ENCODE results near the gene MYO19.
"Not testable (repeated sequence)": the region's sequence is repeated elsewhere in the genome, so short reads cannot be mapped to it uniquely, and the experiment has no call there.

The MYO19 gene

DNA sequence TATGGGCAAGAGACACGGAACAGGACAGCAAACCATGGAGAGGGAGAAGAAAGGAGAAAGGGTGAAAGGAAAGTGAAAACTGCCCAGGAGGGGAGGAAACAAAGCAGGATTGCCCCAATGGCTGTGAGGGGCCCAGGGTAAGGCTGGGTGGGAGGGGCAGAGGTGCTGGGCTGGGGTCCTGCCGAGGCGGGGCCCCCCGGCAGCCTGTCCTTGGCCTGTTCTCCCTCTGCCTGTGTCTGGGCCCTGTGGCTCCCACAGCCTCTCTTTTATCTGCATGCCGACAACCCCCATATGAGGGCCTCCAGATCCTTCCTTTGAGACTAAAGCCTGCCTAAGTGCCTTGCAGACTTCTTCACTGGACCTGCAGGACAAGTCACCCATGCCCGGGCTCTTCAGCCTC, 32.7 kb downstream of the MYO19 start:
- no peak for DNase-seq

DNA sequence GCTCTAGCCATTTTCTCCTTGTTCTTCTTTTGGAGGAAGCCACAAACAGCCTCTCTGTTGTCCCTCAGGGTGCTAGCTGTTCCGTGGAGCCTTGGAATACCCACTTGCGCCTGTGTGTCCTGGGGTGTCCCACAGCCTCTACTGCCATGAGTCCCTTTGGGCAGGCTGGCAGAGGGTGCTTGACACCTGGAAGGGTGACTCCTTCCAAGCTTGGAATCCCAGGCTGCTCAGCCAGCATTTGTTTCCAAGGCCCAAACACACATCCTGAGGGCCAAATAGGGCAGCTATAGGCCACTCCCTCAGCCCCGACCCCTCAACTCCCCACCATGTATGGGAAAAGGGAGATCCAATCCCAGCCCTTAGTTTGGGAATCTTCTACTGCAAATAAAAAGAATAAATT, 33.3 kb downstream of the MYO19 start:
- no peak for DNase-seq

DNA sequence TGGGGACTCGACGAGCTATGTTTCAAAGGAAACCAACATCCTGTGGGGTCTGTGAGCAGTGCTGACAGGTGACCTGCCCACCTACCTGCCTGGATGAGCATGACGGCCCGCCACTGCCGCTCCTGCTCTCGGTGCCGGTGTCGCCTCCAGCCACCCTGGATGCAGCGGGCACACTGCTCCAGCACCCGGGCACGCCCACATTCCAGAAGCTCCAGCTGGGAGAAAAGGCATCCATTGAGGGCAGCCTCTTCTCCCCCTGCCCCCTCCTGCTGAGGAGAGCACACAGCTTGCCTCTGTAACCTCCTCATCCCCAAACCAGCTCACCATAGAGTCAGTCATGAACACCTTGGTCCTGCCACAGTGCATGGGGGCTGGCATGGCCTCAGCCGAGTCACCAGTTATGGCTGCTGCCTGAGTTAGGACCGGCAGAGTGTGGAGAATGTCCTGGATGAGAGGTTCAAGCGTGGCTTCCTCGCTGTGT, 33.9 kb downstream of the MYO19 start:
- no peak for DNase-seq

DNA sequence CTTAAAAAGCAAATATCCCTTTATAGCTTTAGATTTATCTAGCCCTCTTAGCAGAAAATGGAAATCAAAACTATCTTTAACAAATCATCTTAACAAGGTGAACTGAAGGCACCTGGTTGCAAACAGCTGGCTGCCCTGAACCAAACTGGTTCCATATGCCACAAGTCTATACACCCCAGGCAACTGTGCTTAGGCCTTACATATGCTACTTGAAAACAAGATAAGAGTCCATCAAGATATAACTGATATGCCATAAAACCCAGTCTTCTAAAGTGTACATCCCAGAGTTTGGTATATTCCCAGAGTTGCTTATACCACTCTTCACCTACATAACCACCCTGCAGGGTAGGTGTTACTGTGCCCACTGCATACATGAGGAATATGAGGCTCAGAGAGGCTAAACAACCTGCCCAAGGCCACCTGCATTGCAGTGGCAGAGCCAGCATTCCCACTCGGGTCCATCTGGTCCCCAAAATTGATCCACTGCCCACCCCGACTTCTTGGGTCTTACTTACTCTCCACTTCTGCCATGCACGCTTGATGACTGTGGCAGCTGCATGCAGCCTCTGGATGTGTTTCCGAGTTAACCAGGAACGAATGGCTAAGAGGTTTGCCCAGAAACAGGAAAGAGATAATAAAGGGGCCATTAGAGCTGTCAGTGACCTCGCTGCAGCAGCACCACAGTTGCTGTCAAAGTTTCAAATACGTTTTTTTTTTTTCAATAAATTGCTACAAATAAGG, 35.9 kb downstream of the MYO19 start:
- no peak for DNase-seq

DNA sequence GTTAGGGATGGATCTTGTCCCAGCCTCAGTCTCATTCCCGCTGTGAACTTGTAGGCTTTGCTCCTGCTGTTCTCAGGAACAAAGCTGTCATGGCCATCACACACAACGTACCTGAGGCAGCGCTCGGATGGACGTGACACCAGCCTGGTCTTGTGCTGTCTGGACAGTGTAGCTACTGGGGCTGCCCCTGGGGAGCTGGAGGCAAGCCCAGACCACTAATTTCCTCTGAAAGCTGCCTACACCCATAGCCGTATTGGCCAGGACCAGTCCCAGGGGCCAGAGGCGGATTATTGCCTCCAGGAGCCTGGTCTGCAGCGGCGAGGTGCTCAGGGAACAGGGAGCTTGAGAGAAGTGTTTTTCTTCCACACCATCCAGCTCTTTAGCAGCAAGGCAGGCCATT, 36.5 kb downstream of the MYO19 start:
- no peak for DNase-seq

DNA sequence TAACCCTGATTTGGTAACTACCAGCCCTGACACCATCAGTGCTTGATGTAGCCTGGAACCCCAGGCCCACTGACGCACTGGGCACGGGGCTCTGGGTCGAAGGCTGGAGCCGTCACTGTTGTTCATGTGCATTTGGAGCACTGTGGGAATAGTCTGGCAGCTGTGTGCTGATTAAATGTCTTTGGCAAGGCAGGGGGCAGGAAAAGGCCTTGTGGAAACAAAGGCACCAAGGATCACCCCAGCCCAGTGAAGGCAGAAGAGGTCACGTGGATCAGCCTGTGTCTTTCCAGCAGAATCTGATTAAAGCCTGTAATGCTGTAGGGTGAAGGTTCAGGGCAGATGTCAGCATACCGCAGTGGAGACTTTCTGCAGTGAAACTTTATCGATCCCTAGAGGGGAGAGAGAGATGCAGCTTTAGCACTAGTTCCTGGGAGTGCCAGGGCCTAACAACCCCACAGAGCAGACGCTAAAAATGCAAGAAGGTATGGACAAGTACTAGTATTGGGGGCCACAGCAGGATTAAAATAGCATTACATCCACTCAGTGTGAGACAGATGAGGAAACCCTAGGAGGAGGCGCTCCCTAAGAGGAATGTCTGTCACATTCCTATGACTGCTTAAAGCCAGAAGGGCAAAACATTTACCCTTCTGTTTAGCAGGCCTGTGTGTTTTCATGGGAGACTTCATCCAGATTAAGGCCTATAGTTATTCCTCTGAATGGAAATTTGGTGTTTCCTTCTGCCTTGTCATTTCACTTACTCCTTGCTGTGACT, 38.5 kb downstream of the MYO19 start:
- peak in 29 of 56 donors; percentile 4 to 71 (median 19) for DNase-seq

DNA sequence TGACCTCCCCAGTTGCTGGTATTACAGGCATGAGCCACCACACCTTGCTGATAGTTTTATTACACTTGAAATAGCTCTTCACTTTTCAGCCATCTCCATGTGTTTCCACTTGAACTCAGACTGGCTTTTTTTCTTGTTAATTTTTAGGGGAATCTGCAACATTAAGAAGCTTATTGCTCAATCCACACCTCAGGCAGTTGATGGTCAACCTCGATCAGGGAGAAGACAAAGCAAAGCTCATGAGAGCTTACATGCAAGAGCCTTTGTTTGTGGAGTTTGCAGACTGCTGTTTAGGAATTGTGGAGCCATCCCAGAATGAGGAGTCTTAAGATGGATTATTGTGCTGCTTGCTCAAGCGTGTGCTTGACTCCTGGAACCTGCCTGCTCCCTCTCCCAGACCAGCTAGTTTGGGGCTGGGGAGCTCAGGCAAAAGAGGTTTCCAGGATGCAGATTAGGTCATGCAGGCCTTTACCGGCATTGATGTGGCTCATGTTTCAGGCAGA, 39.5 kb downstream of the MYO19 start:
- DNase-seq, result no peak

DNA sequence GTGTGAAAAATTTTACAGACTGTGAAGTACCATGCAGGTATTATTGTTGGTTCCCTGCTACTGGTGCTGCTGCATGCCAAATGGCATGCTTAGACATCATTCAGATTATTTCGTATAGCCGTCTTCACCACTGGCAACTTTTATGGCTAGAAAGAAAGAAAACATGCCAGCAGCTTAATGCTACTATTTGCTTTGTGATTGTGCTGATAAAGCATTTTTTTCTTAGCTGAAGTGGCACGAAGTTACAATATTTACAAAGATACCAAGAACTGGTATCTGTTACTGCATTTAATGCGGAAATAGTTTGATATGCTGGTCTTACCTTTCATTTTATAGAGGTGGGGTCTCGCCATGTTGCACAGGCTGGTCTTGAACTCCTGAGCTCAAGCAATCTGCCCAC, 40.0 kb downstream of the MYO19 start:
- no peak for DNase-seq

DNA sequence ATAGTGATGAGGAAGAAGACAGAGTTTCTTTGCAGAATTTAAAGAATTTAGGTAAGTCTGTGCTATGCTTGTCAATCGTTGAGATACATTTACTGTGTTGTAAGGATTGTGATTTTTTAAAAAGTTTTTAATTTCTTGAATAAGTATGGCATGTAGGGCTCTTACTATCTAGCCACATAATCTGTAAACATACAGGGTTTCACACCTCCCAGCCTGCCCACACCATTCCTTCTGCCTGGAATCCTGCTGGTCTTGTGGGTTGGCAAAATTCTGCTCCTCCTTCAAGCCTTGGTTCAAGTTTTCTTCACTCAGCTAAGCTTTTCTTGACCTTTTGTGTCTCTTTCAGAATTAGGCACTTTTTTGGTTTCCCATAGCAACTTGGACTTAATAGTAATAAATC, 40.7 kb downstream of the MYO19 start:
- DNase-seq, result no peak

DNA sequence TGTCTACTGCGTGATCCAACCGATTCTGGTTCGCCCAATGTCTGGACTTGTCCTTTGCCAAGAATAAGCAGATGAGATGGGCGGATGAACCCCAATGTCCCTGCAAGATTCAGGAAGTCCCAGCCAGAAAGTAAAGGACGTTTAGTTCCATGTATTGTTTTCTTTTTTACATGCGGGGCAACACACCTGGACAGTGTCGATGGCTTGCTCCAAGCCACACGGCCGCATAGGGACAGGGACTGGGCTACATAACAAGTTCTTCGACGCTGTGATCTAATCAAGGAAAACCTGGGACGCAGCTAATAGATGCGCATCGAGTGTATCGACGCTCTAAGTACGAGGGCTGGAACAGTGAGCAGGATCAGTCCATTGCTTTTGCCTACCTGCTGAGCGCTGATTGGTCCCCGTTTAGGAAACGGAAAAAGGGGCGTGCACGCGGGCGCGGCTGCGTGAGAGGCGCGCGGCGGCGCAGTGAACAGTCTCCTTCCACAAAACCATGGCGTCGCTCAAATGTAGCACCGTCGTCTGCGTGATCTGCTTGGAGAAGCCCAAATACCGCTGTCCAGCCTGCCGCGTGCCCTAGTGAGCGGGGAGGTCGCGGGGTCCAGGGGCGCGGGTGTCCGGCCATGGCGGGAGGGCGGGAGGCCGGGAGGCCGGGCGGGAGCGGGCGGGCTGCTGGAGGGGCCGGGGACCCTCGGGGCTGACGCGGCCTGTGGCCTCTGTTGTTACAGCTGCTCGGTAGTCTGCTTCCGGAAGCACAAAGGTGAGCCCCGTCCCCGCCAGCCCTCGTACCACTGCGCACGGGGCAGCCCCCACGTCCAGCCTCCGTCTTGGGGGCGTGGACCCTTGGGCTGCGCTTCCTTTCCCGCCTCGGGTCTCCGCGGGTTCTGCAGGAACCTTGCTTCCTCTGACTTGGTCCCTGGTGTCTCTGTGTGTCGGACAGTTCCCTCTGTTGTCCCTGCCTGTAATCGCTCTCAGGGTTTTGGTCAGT, 48.2 kb downstream of the MYO19 start, which contains the start of gene ZNHIT3:
Gene ZNHIT3, plus strand, starts transcription at position 478 of the 991 bp plus-strand sequence. Its CDS starts 19 bp downstream, at position 497.
- peak; percentile 30 to 96 (median 82) for DNase-seq

DNA sequence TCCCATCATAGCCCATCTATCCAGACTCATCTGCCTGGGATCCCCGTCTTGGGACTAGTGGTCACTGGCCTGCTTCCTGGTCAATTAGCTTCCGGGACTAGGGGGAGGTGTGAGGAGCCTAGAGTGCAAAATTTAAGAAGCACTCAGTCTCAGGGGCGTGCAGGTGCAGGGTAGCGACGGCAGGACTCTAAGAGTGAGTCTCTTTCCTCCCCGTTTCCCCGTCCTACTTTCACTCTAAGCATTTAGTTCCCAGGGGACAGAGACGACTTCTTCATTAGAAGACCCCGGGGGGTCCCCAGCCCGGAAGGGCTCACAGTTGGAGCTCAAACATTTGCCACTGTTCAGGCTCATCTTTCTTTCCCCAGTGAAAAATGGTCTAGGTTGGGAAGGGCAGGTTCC, 48.9 kb downstream of the MYO19 start:
- DNase-seq, result no peak

DNA sequence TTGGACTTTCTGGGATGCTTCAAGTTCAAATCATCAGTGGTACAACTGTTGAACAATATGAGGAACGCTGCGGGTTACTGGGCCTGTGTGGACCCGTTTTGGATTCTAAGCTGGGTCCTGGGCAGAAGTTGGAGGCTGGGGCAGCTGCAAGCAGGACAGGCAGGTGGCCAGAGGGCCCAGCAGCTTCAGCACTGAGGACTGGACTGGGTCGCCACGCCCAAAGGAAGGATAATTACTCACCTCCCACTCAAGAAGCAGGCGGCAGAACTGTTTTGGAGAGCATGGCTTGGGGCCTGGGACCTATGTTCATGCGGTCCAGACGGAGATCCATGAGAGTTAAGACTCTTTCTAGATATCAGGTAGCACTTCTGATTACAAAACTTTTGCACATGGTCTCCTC, 49.6 kb downstream of the MYO19 start:
- DNase-seq, result no peak

DNA sequence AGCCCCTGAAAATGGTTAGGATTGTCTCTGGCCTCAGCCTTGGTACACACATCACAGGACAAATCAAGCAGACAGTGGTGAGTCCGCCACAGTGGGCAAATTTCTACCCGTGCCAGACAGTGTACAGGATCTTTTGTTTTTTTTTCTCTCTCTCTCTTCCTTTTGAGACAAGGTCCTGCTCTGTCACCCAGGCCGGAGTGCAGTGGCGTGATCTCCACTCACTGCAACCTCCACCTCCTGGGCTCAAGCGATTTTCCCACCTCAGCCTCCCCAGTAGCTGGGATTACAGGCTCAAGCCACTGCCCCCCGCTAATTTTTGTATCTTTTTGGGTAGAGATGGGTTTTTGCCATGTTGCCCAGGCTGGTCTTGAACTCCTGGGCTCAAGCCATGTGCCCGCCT, 50.6 kb downstream of the MYO19 start:
- DNase-seq, result not testable (repeated sequence)

DNA sequence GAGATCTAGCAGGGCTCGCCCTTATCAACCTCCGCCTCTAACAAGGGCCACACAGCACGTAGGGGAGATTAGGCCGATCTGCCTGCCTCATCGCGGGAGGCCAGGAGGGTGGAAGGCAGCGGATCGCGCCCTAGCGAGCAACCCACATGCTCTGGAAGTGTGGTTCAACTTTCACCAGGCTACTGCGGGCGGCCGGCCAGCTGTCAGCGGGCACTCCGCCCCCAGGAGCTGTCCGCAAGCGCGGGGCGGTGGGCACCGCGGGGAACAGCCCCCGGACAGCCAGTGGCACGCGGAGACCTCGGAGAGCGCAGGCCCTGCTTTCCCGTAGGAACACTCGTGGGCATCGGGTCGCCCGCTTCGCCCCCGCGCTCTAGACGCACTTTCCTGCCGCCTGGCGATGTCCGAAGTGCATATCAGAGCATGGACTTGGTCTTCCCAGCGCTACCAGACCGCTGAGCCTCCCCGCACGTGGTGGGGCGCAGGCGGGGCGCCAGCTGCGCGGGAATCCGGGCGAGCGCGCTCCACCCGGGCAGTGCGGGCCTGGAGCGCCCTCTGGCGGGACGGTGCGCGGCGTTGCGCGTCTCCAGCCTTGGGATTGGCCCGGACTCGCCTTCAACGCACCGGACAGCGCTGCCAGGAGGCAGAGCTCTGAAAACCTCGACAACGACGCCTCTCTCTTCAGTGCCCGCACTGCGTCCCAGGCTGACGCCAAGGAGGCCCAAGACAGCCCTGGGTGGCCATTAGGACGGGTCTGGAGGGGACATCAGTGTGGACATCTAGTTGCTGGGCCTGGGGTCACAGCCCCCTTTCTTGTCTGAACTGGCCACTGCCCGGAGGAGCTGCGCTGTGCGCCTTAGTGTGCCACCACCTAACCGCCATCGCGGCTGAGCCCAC, 51.8 kb downstream of the MYO19 start:
- DNase-seq, result peak in 53 of 56 donors; percentile 16 to 90 (median 65)

DNA sequence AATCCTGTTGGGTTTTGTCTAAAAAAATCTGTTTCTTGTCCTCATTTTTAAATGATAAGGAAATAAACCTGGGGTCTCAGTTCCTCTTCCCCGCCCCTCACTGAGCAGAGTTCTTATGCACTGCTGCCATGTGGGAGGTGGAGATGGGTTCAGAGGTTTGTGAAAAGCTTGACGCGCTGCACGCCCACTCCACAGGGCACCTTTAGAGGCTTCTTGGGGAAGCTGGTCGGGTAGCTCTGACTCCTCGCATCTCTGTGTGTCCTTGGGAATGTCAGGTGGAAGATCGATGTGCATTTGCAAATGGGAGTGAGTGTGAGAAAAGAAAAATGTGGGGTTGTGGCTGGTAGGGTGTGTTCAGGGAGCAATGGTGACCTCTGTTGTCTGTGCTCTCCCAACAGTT, 52.8 kb downstream of the MYO19 start:
- no peak for DNase-seq

DNA sequence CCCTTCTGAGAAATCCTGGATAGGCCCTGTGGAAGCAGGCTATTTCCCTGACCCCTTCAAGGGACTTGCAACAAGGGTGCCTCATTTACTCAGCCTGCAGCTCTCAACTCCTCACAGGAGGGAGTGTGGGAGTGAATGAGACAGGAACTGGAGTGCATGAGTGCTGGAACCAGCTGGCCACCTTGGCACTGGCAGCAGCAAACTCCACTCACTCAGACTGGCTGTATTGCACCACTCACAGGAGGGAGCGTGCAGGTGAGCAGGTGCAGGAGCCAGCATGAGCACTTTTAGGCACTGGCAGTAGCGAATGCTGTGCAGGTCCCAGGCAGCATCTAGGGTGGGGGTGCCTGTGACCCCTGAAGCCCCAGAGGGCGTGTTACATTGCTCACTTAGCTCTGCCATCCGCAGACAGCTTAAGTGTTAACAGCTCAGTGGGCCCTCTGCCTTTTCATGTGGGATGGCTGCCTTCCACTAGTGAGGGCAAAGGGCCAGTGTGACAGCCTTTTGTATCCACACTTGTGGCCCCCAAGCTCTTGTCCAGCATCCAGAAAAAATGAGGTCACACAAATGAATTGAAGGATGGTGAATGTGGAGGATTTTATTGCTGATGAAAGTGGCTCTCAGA, 59.2 kb downstream of the MYO19 start:
- peak in 26 of 56 donors; percentile 4 to 67 (median 26) for DNase-seq

DNA sequence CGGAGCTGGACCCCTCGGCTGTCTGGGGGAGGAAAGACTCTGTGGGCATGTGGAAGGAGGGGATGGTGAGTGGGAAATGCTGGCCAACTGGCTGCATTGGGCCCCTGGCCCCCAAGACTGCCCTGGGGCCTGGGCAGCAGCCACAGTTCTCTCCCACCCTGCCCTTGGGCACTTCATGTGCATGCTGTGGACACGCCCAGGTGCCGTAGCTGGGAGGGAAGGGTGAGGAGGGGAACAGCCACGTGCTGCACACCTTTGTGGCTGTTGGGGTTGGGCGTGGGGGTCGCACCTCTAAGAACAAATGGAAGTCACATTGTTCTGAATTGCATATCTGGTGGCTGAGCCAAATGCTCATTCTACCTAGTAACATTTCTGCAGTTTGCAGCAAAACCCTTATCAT, 60.1 kb downstream of the MYO19 start:
- DNase-seq, result no peak

DNA sequence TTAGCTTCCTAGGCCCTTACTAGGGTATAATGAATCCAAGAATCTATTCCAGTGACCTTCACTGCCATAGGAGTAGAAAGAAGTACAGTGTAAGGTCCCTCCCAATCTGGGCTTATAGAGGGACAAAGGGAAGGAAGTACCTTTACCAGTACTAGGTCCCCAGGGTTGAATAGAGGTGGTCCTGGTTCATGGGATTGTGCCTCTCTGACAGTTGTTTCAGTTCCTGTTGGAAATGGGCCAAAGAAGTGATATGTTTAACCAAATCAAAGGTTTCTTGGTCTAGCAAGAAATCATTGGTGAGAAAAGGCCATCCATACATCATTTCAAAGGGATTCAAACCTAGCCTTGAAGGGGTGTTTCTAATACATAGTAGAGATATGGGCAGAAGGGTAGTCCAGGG, 64.2 kb downstream of the MYO19 start:
- no peak for DNase-seq

DNA sequence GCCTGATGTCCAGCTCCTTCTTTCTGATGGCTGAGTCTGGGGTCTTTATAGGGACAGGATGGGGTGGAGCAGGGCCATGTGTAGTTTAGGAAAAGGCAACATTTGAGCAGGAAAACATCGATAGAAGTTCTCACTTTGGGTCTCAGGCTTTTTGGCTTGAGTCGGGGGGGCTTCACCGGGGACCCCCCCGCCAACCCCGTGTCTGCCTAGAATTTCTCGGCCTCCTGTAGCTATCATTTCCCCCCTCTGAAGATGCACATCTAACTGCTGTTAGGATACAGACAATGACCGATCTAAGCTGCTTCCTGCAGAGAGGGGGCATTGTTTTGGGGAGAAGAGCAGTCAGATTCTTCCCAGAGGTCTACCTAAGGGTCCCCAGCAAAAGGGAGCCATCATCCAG, 64.9 kb downstream of the MYO19 start:
- DNase-seq, result no peak
